BE2C (cell line): ENCODE results near the gene ABHD17B.

Source experiments
- DNase-seq: peaks from one replicate; pipeline ENCODE4 v3.0.0-alpha.2; 2020
- H3K27me3 ChIP-seq: fragments of 250-450 bp; sonication (Bioruptor Pico); 2 replicates; pipeline ENCODE4 v1.5.1; 2020; ENCODE audit warnings: mild to moderate bottlenecking
- H3K36me3 ChIP-seq: fragments of 250-450 bp; sonication (Bioruptor Pico); 2 replicates; pipeline ENCODE4 v1.5.1; 2020; ENCODE audit warnings: mild to moderate bottlenecking
- H3K4me1 ChIP-seq: fragments of 250-450 bp; sonication (Bioruptor Pico); 2 replicates; pipeline ENCODE4 v1.5.1; 2020
- H3K4me3 ChIP-seq: 2 replicates; pipeline ENCODE4 v1.5.1; 2011; ENCODE audit warnings: low read depth, low read length
- H3K9me3 ChIP-seq: fragments of 250-450 bp; sonication (Bioruptor Pico); 2 replicates; pipeline ENCODE4 v1.5.1; 2020
- TF ChIP-seq, protein P1 (sequence below): IDR thresholded peaks from 2 replicates; pipeline ENCODE4 v1.5.1; 2012; ENCODE audit warnings: mild to moderate bottlenecking, low read depth, low read length

ABHD17B gene

GRCh38 chr9:71937898-71938297 lies 26.9 kb upstream of the ABHD17B start:
- no peaks in the 10 kb centered on the region for H3K27me3 ChIP-seq
- H3K36me3 ChIP-seq, result no peaks in the 10 kb centered on the region
- TF ChIP-seq, protein P1, sequence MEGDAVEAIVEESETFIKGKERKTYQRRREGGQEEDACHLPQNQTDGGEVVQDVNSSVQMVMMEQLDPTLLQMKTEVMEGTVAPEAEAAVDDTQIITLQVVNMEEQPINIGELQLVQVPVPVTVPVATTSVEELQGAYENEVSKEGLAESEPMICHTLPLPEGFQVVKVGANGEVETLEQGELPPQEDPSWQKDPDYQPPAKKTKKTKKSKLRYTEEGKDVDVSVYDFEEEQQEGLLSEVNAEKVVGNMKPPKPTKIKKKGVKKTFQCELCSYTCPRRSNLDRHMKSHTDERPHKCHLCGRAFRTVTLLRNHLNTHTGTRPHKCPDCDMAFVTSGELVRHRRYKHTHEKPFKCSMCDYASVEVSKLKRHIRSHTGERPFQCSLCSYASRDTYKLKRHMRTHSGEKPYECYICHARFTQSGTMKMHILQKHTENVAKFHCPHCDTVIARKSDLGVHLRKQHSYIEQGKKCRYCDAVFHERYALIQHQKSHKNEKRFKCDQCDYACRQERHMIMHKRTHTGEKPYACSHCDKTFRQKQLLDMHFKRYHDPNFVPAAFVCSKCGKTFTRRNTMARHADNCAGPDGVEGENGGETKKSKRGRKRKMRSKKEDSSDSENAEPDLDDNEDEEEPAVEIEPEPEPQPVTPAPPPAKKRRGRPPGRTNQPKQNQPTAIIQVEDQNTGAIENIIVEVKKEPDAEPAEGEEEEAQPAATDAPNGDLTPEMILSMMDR, result no peak
- no peak overlapping the region for H3K4me3 ChIP-seq
- DNase-seq, result no peak
- H3K9me3 ChIP-seq, result no peaks in the 10 kb centered on the region
- H3K4me1 ChIP-seq, result no peaks in the 10 kb centered on the region

GRCh38 chr9:71937070-71937625 lies 26.2 kb upstream of the ABHD17B start:
- Histone ChIP-seq H3K27me3 (no peaks in the 10 kb centered on the region), H3K9me3 (no peaks in the 10 kb centered on the region), H3K4me3 (no peak overlapping the region), H3K36me3 (no peaks in the 10 kb centered on the region), H3K4me1 (no peaks in the 10 kb centered on the region)
- TF ChIP-seq, protein P1, result no peak
- DNase-seq, result no peak

DNA sequence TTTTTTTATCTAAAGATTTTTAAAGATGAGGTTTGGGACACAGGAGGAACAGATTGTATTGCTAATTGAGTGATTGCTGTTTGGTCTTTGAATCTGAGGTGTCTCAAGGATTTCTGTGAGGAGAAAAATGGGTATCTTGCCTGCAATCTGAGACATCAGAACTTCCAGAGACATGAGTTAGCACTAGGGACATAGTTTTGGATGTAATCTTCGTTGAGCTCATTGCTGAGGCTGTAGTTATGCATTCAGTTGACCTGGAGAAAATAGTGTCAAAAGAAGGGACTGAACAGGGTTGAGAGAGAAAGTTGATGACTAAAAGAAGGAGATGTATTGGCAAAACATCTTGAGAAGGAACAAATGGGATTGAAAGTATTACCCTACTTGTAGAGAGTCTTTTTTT lies 25.1 kb upstream of the ABHD17B start:
- TF ChIP-seq, protein P1, result no peak
- H3K4me3 ChIP-seq, result no peak overlapping the region
- DNase-seq, result no peak
- H3K36me3 ChIP-seq, result no peaks in the 10 kb centered on the region
- H3K9me3 ChIP-seq, result no peaks in the 10 kb centered on the region
- no peaks in the 10 kb centered on the region for H3K27me3 ChIP-seq
- no peaks in the 10 kb centered on the region for H3K4me1 ChIP-seq

DNA sequence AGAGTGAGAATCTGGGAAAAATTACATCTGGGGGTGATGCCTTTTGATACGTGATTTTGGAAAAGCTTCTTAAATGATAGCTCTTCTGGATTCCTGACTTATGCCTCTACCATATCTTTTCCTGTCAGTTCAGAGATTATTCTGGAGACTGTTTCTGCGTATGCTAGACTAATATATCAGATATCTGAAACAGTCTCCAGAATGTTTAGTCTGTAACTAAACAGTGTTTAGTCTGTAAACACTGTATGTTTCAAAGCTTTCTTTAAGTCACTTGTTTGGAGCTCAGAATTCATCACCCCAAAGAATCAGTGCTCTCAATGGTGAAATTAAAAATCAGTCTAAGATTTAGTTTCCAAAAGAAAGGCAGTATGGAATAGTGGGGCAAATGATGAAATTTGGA lies 20.2 kb upstream of the ABHD17B start:
- DNase-seq, result no peak
- Histone ChIP-seq H3K36me3 (no peaks in the 10 kb centered on the region), H3K27me3 (no peaks in the 10 kb centered on the region), H3K4me3 (no peak overlapping the region), H3K4me1 (no peaks in the 10 kb centered on the region), H3K9me3 (no peaks in the 10 kb centered on the region)
- TF ChIP-seq, protein P1, result no peak

DNA sequence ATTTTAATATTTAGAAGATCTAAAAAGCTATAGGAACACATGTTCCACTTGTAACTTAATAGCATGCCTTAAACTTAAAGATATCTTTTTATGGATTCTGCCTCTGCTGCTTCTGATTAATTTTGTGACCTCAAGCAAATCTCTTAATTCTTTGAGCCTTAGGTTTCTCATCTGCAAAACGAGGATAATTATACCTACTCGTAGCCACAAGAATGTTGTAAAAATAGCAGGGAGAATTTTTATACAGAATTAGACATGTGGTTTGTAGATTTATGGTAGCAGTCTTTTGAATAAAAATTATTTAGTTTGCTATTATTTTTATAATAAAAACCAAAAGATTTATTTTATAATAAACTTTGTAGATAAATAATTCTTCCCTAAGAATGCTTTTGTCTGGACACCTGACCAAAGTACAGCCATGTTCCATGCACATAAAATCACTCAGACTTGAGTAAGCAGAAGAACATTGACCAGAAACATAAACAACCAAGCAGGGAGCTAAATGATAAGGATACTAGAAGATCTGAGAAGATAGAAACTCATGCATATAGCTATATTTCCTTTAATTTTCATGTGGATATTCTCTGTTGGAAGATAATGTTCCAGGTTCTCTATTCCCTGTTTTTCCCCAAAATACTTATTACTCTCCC lies 18.9 kb upstream of the ABHD17B start:
- H3K36me3 ChIP-seq, result no peaks in the 10 kb centered on the region
- H3K4me3 ChIP-seq, result no peak overlapping the region
- TF ChIP-seq, protein P1, result no peak
- no peak for DNase-seq
- H3K9me3 ChIP-seq, result no peaks in the 10 kb centered on the region
- H3K27me3 ChIP-seq, result no peaks in the 10 kb centered on the region
- no peaks in the 10 kb centered on the region for H3K4me1 ChIP-seq

- DNase-seq, result no peak
- Histone ChIP-seq H3K9me3 (no peaks in the 10 kb centered on the region), H3K27me3 (no peaks in the 10 kb centered on the region), H3K4me1 (no peaks in the 10 kb centered on the region), H3K36me3 (no peaks in the 10 kb centered on the region), H3K4me3 (no peak overlapping the region)
- TF ChIP-seq, protein P1, result no peak
These were observed 18.2 kb upstream of the ABHD17B start for GRCh38 chr9:71929223-71929622.
